GM10847 (cell line): Measurements from ENCODE around the gene NCOA5.

Experiments used
- POLR2A ChIP-seq: IDR thresholded peaks from 2 replicates; pipeline ENCODE4 v1.6.1; 2011; ENCODE audit not compliant: insufficient read length; ENCODE audit errors: extremely low read depth

The NCOA5 gene

DNA sequence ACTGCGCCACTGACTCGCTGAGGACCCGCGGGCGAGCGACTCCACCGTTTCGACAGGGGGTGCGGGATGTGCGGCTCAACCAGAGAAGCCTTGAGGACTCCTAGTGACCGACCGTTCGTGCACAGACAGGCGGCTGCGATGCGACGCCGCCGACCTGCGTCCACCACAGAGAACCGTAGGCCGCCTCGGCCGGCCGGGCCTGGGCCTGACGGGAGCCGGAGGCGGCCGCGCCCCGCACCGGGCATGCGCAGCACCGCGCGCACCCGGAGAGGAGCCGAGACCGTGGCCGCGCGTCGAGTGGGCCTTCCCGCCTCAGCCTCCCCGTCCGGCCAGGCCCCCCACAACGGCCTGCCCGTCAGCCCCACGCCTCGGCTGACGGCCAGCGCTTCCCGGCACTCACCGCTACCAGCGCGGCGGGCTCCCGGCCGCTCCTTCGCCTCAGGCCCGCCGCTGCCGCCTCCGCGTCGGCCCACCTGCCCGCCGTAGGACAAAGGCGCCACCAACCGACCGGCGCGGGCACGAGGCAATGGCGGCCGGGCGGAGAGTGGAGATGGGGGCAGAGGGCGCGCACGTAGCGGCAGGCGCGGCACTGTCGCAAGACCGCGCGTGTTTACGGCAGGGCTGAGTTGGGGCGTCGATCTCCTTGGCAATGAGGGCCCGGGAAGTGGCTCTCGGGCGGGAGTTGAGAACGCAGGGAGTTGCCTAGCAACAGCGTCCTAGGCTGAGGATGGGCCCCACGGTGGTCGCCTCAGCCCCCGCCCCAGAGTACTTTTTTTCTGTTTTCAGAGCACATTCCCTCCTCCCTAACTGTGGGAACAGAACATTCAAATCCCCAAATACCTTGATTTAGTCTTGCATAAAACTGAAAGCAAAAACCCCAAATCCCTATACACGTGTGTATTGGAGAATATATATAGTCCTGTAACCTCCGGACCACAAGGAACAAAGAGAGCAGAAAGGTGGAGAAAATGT lies at the start of gene NCOA5:
NCOA5 (minus strand) TSS at position 546 of the 972 bp plus-strand sequence. CDS start 10,538 bp downstream, outside the sequence.
- peak; percentile 95 for TF ChIP-seq POLR2A

DNA sequence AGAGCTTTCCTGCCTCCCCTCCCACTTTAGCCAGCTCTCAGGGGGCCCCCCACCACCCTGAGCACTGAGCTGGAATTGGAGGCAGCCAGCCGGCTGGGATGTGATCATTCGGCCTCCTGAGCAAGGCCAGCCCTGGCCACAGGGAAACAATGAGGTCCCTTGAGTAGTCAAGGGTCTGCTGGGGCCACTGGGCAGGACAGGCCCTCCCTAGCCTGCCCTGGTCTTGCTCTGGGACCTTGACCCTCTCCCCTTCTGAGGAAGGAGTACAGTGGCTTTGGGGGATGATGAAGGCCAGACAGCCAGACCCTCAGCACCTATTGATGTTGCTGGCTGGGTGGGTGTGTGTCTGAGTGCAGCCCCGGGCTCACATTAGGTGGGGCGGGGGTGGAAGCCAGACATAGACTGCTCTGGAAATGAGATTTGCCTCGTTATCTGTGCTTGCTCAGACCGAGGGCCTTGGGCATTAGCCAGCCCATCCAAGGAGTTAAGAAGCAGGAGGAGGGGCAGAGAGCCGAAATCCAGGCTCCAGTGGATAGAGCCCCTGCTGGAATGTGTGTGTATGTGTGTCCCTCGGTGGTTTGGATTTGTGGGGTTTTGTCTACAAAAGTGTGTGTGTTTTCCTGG lies 49.6 kb upstream of the NCOA5 start:
- TF ChIP-seq POLR2A: no peak

DNA sequence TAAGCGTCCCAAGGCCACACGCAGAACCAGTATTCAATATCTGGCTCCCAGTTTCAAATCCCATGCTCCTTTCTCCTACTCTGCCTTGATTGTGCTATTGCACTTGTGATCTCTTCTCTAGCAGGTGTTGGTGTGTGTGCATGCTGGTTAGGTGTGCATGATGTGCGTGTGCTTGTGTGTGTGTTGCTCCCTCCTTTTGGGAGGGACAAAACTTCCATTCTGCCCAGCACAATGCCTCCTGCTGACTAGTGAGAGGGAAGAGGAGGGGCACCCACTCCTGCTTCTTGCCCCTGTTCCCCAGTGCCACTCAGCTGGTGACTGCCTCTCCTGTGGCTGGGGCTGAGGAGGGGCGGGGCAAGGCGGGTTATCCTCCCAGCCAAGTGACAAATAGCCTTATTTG lies 48.1 kb upstream of the NCOA5 start:
- TF ChIP-seq POLR2A: no peak

DNA sequence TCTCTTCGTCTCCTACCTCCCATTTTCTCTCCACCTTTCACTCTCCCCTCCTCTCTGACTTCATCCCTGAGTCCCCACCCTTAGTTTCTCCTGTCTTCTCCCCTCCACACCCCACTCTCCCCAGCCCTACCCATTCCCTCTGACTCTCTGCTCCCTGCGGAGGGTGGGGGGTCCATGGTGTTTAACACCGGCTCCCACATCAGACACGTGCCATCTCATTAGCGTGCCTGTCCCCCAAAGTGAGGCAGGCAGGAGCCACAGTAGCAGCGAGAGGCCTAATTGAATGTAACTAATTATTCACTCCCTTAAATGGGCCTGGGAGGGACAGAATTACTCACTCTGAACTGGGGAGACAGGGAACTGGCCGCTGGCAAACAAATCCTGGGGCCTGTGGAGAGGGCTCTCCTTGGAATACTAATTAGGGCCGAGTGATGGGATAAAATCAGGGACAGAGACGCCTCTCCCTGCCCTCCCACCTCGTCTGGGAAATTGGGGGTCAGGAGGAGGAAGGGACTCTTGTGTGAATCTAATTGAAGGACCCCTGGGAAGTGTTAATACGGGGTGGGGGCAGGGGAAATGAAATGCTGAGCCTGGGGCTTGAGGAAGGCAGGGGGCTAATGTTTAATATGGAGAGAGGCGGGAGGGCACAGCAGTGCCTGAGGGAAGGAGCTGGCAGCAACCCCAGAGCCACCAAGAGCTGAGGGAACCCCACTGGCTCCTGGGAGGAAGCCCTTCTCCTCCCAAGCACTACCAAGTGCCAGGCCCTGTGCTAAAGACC lies 46.3 kb upstream of the NCOA5 start:
- no peak for TF ChIP-seq POLR2A

DNA sequence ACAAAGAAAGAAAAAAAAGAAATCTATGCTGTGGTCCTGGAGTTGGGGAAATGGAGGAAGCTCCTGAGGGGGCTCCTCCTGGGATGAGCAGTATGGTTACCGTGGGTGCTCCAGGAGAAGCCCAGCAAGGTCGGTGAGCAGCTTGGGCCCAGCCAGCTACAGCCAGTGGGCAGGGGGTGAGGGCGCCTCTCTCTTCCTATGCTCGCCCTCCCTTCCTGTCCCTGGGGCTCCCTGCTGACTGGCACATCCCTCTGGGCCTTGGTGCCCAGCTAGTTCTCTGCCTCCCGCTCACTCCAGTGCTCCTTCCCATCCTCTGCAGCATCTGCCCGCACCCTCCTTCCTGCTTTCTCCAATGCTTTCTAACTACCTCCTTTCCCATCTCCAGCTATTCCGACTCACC lies 45.0 kb upstream of the NCOA5 start:
- no peak for TF ChIP-seq POLR2A

DNA sequence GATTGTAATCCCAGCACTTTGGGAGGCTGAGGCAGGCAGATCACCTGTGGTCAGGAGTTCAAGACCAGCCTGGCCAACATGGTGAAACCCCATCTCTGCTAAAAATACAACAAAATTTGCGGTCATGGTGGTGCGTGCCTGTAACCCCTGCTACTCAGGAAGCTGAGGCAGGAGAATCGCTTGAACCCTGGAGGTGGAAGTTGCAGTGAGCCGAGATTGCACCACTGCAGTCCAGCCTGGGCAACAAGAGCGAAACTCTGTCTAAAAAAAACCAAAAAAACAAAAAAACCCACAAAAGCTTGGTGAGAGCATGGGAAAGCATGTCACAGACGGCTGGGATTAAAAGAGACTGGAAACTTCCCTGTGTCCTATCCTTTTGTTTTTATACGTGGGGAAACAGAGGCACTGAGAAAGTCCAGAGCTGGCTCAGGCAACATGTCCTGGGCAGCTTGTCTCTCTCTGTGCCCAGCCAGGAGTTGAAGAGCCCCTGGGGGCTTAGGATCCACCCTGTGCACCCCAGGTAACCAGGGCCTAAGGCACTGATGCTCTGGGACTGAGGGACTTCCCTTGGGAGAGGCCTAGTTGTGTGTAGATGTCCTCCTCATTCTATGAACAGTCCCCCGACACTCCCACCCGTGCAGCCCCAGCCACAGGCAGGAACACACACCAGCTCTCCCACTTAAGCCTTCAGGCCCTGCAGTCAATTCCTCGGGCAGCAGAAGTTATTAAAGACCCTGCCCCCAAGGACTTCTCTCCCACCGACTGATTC lies 44.3 kb upstream of the NCOA5 start:
- no peak for TF ChIP-seq POLR2A

DNA sequence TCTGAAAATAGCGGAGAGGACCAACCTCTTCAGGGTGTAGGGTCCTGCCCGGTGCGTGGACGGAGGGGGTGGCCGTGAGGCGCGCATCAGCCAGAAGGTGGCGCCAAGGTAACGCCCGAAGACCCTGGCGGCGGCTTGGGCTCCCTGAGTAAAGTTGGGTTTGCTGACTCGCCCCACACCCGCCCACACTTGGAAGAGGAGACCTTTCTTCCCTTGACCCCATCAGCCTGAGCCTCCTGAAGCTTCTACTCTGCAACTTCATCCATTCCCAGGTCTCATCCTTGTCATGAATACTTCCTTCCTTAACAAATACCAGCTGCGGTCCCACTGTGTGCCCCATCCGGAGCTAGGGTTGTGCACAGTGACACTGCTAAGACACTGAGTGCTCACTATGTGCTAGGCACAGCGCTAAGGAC lies 43.0 kb upstream of the NCOA5 start:
- TF ChIP-seq POLR2A: no peak

DNA sequence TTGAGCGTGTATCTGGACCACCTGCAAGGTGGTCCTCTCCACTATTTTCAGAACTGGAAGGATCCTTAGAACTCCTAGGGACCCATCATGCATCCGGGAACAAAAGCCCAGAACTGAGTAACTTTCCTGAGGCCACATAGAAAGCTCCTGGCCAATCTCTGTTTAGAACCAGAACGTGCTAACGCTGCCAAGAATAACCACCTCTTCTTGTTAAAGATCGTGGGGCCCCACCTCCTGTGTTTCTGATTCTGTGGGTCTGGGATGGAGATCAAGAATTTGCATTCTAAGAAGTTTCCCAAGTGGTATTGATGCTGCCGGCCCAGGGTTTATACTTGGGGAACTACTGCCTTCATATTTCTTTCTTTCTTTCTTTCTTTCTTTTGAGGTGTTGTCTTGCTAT lies 41.6 kb upstream of the NCOA5 start:
- no peak for TF ChIP-seq POLR2A

DNA sequence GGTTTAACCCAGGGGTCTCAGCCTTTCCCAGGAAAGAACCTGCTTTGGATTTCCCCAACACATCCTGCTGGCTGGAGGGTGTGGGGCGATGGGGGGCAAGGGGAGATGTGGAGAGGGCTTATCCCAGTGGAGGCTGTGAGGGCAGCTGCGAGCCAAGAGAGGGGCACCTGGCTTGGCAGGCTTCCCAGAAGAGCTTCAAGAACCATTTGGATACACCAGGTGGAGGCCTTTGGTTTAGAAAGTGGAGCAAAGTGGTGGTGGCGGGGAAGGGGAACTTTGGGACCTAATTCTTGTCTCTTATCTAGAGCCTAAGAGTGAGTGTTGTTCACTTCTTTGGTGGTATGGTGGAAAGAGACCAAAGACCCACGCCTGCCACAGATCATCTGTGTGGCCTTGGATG lies 40.8 kb upstream of the NCOA5 start:
- no peak for TF ChIP-seq POLR2A

DNA sequence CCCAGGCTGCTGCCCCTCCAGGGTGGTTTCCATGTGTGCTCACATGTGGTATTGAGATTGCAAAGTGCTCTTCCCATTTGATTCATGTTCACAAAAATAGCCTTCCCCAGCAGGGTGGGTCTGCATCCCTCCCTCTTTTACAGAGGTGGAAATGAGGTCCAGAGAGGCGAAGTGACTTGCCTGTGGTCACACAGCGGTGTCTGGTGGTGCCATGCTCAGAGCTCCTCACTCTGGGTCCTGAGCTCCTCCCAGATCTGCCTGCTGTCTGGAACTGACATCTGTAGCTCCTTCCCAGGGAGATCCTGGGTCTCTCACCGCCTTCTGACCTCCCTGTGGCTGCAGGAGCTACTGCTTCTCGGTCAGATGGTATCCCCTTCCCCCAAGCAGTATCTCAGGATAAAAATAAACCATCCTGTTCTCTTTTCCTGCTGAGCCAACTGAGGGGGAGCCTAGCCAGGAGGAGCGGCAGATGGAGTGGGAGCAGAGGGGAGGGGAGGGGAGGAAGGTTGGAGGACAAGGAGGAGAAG lies 40.3 kb upstream of the NCOA5 start:
- TF ChIP-seq POLR2A: no peak

DNA sequence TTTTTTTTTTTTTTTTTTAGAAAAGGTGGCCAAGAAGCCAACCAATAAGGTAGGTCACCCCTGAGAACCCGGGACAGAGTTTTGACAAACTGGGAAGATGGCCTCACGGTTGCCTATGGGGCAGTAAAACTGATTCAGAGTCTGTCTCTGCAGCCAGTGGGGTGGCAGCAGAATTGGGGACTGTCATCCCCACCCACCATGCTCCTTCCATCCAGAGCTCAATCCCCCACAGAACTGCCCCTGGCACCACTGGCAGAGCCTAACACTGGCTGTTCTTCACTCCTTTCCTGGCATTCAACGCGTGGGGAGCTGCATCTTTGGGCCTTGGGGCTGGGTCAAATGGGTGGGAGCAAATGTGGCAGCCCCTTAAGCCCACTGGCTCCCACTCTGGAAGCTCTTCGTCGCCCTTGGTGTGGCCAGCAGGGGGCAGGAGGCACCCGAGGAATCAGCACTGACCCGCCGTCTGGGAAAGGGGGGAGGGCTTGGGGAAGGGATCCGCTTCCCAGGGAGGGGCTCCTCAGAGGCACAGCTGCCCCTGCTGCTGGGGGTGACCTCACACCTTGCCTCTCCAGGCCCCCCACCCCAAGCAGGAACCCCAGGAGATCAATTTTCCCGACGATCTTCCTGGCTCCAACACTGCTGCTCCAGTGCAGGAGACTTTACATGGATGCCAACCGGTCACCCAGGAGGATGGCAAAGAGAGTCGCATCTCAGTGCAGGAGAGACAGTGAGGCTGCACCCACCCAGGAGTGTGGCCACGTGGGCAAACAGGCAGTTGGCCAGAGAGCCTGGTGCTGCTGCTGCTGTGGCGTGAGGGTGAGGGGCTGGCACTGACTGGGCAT lies 38.8 kb upstream of the NCOA5 start:
- peak; percentile 13 for TF ChIP-seq POLR2A

DNA sequence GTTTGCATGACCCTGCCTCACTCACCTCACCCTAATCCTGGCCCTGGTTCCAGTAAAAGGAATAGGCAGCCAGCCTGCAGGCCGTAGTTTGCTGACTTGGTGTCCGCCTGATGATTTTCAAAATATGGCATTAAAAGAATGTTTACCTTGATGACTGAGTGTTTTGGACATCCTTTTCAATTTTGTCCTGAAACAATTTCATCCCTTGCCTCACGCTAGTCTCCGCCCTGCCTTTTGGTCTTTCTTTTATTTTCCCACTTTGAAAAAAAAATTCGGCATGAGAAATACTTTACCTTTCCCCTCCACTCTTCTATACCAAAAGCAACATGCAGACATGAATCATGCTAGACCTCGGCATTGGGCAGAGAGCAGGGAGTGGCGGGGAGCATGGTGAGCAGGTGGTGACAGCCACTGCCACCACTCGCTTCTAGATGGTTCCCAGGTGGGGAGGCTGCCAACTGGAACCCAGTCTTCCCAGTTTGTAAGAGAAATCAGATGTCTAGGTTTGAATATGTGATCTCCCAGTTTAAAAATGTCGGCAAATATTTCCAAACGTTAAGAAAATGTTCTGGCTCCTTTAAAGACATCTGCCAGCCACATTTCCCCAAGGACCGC lies 37.7 kb upstream of the NCOA5 start:
- no peak for TF ChIP-seq POLR2A

DNA sequence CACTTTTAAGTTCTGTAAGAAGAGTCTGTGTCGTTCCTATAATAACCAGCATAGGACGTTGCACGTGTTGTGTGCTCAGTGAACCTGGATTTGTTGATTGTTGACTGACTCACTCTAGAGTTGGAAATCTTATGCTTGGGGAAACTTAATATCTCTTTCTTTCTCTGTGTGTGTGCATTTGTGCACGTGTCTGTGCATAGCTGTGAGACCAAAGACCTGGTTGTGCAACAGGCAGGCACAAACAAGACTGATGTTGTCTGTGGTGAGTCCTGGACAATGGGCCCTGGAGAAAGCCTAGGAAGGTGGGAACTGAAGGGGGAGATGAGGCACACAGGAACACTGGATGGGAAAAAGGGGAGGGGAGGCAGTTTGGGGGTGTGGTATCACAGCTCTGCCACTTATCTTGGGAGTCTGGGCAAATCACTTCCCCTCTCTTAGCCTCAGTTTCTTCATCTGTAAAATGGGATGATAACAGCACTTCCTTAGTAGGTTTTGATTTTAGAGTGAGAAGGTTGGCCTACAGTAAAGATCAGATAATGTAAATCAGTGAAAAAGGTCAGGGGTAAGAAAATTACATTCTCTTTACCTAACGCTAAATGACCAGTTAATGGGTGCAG lies 36.8 kb upstream of the NCOA5 start:
- TF ChIP-seq POLR2A: no peak
